Amniotic epithelial cell (primary cell): ENCODE results near the gene CLMN.

Source experiments
- DNase-seq: peaks from one replicate; pipeline ENCODE4 v3.0.0-alpha.2; 2010; ENCODE audit warnings: low read depth

CLMN gene

GRCh38 chr14:95303552-95303951, 16.2 kb downstream of the CLMN start:
- DNase-seq, result no peak

GRCh38 chr14:95302667-95303506, 16.8 kb downstream of the CLMN start:
- no peak for DNase-seq

GRCh38 chr14:95301527-95302187, 18.1 kb downstream of the CLMN start:
- no peak for DNase-seq

- no peak for DNase-seq
Observed at GRCh38 chr14:95300697-95301526, 18.8 kb downstream of the CLMN start.

GRCh38 chr14:95300002-95300696, 19.6 kb downstream of the CLMN start:
- no peak for DNase-seq

GRCh38 chr14:95299271-95299670, 20.4 kb downstream of the CLMN start:
- no peak for DNase-seq

GRCh38 chr14:95297832-95298231, 21.9 kb downstream of the CLMN start:
- DNase-seq, result no peak

GRCh38 chr14:95296966-95297365, 22.7 kb downstream of the CLMN start:
- DNase-seq, result no peak

- no peak for DNase-seq
Observed at GRCh38 chr14:95295600-95296376, 23.9 kb downstream of the CLMN start.

GRCh38 chr14:95294834-95295599, 24.7 kb downstream of the CLMN start:
- DNase-seq, result no peak

GRCh38 chr14:95294320-95294719, 25.4 kb downstream of the CLMN start:
- DNase-seq, result no peak

- no peak for DNase-seq
Observed at GRCh38 chr14:95293449-95293848, 26.3 kb downstream of the CLMN start.

- no peak for DNase-seq
Observed at GRCh38 chr14:95292660-95293425, 26.9 kb downstream of the CLMN start.

- DNase-seq, result peak; percentile 32
Observed at GRCh38 chr14:95291859-95292542, 27.7 kb downstream of the CLMN start.

GRCh38 chr14:95290871-95291431, 28.8 kb downstream of the CLMN start:
- DNase-seq, result no peak

- DNase-seq, result no peak
Observed at GRCh38 chr14:95290021-95290420, 29.7 kb downstream of the CLMN start.

- DNase-seq, result no peak
Observed at GRCh38 chr14:95289323-95290010, 30.2 kb downstream of the CLMN start.

GRCh38 chr14:95288672-95289322, 30.9 kb downstream of the CLMN start:
- DNase-seq, result no peak
